Measurements from ENCODE around the gene ERCC6. TPM values are rescaled to one million over a fixed set of nuclear protein-coding genes. Genes with fewer than 3 reads are reported as not detected.

ERCC6 gene
- total RNA-seq, result 10 to 100 TPM; 20.5 to 20.6 TPM

GRCh38 chr10:49538381-49539319 is at the start of gene ERCC6:
Gene ERCC6 (minus strand): TSS chr10:49539121.
- ChIA-PET POLR2A (interaction anchor here (0.9 to 2.2 kb wide), 13 partner anchors 9 to 111 kb away, joined by 3 to 22 read pairs (median 3); no protein-coding TSS in a partner anchor), CTCF (interaction anchor here (0.6 to 2.5 kb wide), 16 partner anchors 9 to 882 kb away, joined by 3 to 11 read pairs (median 4); no protein-coding TSS in a partner anchor)
- H3K4me3 Mint-ChIP-seq, result peak within 1 kb of the TSS; percentile 90
- ATAC-seq (peak; percentile 98), DNase-seq (peak; percentile 98)
- H3K27me3 Mint-ChIP-seq (ENCODE audit: low read depth), result peaks cover 9% of the 10 kb centered on the region
- peak within 1 kb of the TSS; percentile 91 for H3K27ac Mint-ChIP-seq
- peaks cover 41% of the 10 kb centered on the region for H3K4me1 Mint-ChIP-seq (ENCODE audit: low read depth)
- H3K9me3 Mint-ChIP-seq (ENCODE audit: insufficient read depth), result peaks cover under 1% of the 10 kb centered on the region
- H3K36me3 Mint-ChIP-seq (ENCODE audit: low read depth), result peaks cover 13% of the 10 kb centered on the region

GRCh38 chr10:49587981-49588380 is 49.1 kb upstream of the ERCC6 start:
- ChIA-PET POLR2A (no interaction called here), CTCF (no interaction called here)
- ATAC-seq (no peak), DNase-seq (no peak)
- H3K4me1 Mint-ChIP-seq (ENCODE audit: low read depth), result no peaks in the 10 kb centered on the region
- no peak overlapping the region for H3K27ac Mint-ChIP-seq
- no peaks in the 10 kb centered on the region for H3K36me3 Mint-ChIP-seq (ENCODE audit: low read depth)
- H3K4me3 Mint-ChIP-seq, result no peak overlapping the region
- no peaks in the 10 kb centered on the region for H3K9me3 Mint-ChIP-seq (ENCODE audit: insufficient read depth)
- peaks cover 22% of the 10 kb centered on the region for H3K27me3 Mint-ChIP-seq (ENCODE audit: low read depth)

GRCh38 chr10:49585387-49585786 is 46.5 kb upstream of the ERCC6 start:
- H3K4me1 Mint-ChIP-seq (ENCODE audit: low read depth), result peaks cover 6% of the 10 kb centered on the region
- H3K4me3 Mint-ChIP-seq, result no peak overlapping the region
- no peak overlapping the region for H3K27ac Mint-ChIP-seq
- POLR2A ChIA-PET, result no interaction called here
- H3K27me3 Mint-ChIP-seq (ENCODE audit: low read depth), result peaks cover 16% of the 10 kb centered on the region
- H3K36me3 Mint-ChIP-seq (ENCODE audit: low read depth), result no peaks in the 10 kb centered on the region
- no peak for DNase-seq
- no peaks in the 10 kb centered on the region for H3K9me3 Mint-ChIP-seq (ENCODE audit: insufficient read depth)
- no peak for ATAC-seq
- CTCF ChIA-PET, result interaction anchor here (1.8 kb wide), 1 partner anchor 10 kb away, joined by 5 read pairs; no protein-coding TSS in a partner anchor

DNA sequence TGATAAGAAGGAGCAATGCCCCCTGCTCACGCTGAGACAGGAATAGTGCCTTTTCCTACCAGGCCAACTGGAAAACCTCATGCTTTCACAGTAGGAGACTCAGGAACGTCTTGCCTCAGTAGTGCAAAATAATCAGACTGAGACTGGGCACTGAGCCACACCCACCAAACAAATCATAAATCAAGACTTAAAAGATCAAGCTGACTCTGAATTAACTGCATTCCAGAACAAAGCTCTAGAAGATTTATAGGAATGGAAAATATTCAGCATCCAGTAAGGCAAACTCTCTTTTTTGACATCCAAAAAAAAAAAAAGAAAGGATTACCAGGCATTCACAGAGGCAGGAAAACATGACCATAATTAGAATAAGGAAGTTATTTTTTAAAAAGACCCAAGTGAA is 40.7 kb upstream of the ERCC6 start:
- ATAC-seq (no peak), DNase-seq (no peak)
- H3K9me3 Mint-ChIP-seq (ENCODE audit: insufficient read depth), result no peaks in the 10 kb centered on the region
- peaks cover 12% of the 10 kb centered on the region for H3K27me3 Mint-ChIP-seq (ENCODE audit: low read depth)
- POLR2A ChIA-PET, result interaction anchor here (1.4 kb wide), 1 partner anchor 11 kb away, joined by 3 read pairs; no protein-coding TSS in a partner anchor
- H3K4me3 Mint-ChIP-seq, result no peak overlapping the region
- H3K36me3 Mint-ChIP-seq (ENCODE audit: low read depth), result no peaks in the 10 kb centered on the region
- H3K4me1 Mint-ChIP-seq (ENCODE audit: low read depth), result peaks cover 6% of the 10 kb centered on the region
- H3K27ac Mint-ChIP-seq, result no peak overlapping the region
- CTCF ChIA-PET, result interaction anchor here (1.2 kb wide), 1 partner anchor 13 kb away, joined by 6 read pairs; no protein-coding TSS in a partner anchor

DNA sequence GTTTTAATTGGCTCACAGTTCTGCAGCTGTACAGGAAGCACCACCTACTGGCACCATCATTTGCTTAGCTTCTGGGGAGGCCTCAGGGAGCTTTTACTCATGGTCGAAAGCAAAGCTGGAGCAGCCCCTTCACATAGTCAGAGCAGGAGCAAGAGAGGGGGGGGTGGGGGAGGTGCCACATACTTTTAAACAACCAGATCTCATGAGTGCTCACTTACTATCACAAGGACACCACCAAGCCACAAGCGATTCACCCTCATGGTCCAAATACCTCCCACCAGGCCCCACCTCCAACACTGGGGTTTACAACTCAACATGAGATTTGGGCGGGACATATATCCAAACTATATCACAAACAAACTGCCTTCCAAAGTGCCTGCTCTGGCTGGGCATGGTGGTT is 39.5 kb upstream of the ERCC6 start:
- no peak overlapping the region for H3K27ac Mint-ChIP-seq
- peaks cover 6% of the 10 kb centered on the region for H3K4me1 Mint-ChIP-seq (ENCODE audit: low read depth)
- no peaks in the 10 kb centered on the region for H3K9me3 Mint-ChIP-seq (ENCODE audit: insufficient read depth)
- ATAC-seq (no peak), DNase-seq (no peak)
- H3K36me3 Mint-ChIP-seq (ENCODE audit: low read depth), result no peaks in the 10 kb centered on the region
- peaks cover 11% of the 10 kb centered on the region for H3K27me3 Mint-ChIP-seq (ENCODE audit: low read depth)
- no peak overlapping the region for H3K4me3 Mint-ChIP-seq
- CTCF ChIA-PET, result interaction anchor here (2.1 kb wide), 1 partner anchor 15 kb away, joined by 8 read pairs; no protein-coding TSS in a partner anchor
- POLR2A ChIA-PET, result no interaction called here

GRCh38 chr10:49577182-49577925 is 38.4 kb upstream of the ERCC6 start:
- ChIA-PET CTCF (interaction anchor here (1.0 to 2.1 kb wide), 2 partner anchors 16 to 17 kb away, joined by 3 to 8 read pairs; no protein-coding TSS in a partner anchor), POLR2A (interaction anchor here (1.1 kb wide), 1 partner anchor 10 kb away, joined by 3 read pairs; no protein-coding TSS in a partner anchor)
- Mint-ChIP-seq H3K27ac (no peak overlapping the region), H3K27me3 (ENCODE audit: low read depth) (peaks cover 7% of the 10 kb centered on the region), H3K36me3 (ENCODE audit: low read depth) (no peaks in the 10 kb centered on the region), H3K4me3 (no peak overlapping the region), H3K4me1 (ENCODE audit: low read depth) (peaks cover 9% of the 10 kb centered on the region), H3K9me3 (ENCODE audit: insufficient read depth) (no peaks in the 10 kb centered on the region)
- DNase-seq (no peak), ATAC-seq (no peak)

- no peak for ATAC-seq
- Mint-ChIP-seq H3K9me3 (ENCODE audit: insufficient read depth) (no peaks in the 10 kb centered on the region), H3K27me3 (ENCODE audit: low read depth) (peaks cover 9% of the 10 kb centered on the region), H3K27ac (no peak overlapping the region), H3K4me1 (ENCODE audit: low read depth) (peaks cover 16% of the 10 kb centered on the region), H3K36me3 (ENCODE audit: low read depth) (no peaks in the 10 kb centered on the region), H3K4me3 (no peak overlapping the region)
- ChIA-PET POLR2A (no interaction called here), CTCF (interaction anchor here (3.6 kb wide), 1 partner anchor 18 kb away, joined by 11 read pairs; no protein-coding TSS in a partner anchor)
- no peak for DNase-seq
Observed at GRCh38 chr10:49575489-49576072, 36.7 kb upstream of the ERCC6 start.

DNA sequence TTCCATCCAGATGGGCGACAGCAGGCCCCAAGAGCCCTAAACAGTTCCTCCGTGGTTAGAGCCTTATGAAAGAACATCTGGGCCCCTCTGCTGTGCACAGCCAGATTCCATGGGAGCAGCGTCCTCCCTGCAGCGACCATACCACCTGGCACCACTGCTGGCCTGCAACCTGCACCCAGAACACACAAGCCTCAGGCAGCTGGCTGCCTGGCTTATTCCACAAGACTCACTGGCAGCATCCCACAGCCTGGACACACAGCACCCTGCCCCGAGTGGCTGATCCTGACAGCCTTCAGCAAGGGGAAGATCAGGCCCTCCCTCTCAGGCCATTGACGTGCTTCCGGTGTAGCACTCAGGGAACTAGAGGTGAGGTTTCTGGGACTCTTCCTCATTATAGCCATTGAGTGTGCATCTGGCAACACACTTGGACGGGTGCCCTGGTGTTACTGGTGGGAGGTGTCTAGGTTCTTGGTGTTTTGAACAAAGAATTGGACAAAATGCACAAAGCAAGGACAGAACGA is 33.7 kb upstream of the ERCC6 start:
- no peak overlapping the region for H3K27ac Mint-ChIP-seq
- H3K4me1 Mint-ChIP-seq (ENCODE audit: low read depth), result peaks cover 38% of the 10 kb centered on the region
- no peak for ATAC-seq
- POLR2A ChIA-PET, result no interaction called here
- no peak overlapping the region for H3K4me3 Mint-ChIP-seq
- no peak for DNase-seq
- peaks cover 2% of the 10 kb centered on the region for H3K36me3 Mint-ChIP-seq (ENCODE audit: low read depth)
- no peaks in the 10 kb centered on the region for H3K9me3 Mint-ChIP-seq (ENCODE audit: insufficient read depth)
- peaks cover 4% of the 10 kb centered on the region for H3K27me3 Mint-ChIP-seq (ENCODE audit: low read depth)
- CTCF ChIA-PET, result interaction anchor here (2.7 kb wide), 1 partner anchor 20 kb away, joined by 9 read pairs; no protein-coding TSS in a partner anchor

GRCh38 chr10:49571388-49571787 is 32.5 kb upstream of the ERCC6 start:
- DNase-seq (no peak), ATAC-seq (no peak)
- peaks cover 38% of the 10 kb centered on the region for H3K4me1 Mint-ChIP-seq (ENCODE audit: low read depth)
- H3K4me3 Mint-ChIP-seq, result no peak overlapping the region
- H3K27ac Mint-ChIP-seq, result no peak overlapping the region
- ChIA-PET POLR2A (interaction anchor here (1.5 kb wide), 1 partner anchor 32 kb away, joined by 6 read pairs; the partner anchor contains the start of gene ERCC6), CTCF (interaction anchor here (2.7 kb wide), 1 partner anchor 22 kb away, joined by 9 read pairs; no protein-coding TSS in a partner anchor)
- peaks cover 4% of the 10 kb centered on the region for H3K27me3 Mint-ChIP-seq (ENCODE audit: low read depth)
- peaks cover 2% of the 10 kb centered on the region for H3K36me3 Mint-ChIP-seq (ENCODE audit: low read depth)
- H3K9me3 Mint-ChIP-seq (ENCODE audit: insufficient read depth), result no peaks in the 10 kb centered on the region

DNA sequence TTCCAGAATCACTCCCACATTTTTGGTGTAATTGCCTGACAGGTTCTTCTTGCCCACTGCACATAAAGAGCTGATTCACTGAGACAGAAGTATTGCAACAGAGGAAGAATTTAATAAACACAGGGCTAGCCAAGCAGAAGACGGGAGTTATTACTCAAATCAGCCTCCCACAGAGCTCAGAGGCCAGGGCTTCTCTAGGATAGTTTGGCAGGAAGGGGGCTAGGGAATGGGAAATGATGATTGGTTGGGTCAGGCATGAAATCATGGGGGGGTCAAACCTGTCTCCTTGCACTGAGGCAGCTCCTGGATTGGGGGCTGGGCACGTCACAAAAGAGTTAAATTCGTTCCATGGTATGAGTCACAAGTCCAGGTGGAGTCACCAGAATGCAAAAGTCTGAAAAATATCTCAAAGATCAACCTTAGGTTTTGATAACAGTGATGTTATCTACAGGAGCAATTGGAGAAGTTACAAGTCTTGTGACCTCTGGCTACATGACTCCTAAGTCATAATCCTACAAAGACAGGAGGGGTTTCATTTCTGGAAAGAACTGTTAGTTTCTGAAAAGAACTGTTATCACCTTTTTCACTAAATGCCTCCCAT is 30.2 kb upstream of the ERCC6 start:
- no peak for ATAC-seq
- peaks cover 38% of the 10 kb centered on the region for H3K4me1 Mint-ChIP-seq (ENCODE audit: low read depth)

More for the DNA sequence above, 30.2 kb upstream of the ERCC6 start:
- Mint-ChIP-seq H3K27me3 (ENCODE audit: low read depth) (peaks cover 5% of the 10 kb centered on the region), H3K36me3 (ENCODE audit: low read depth) (peaks cover 2% of the 10 kb centered on the region), H3K9me3 (ENCODE audit: insufficient read depth) (no peaks in the 10 kb centered on the region), H3K27ac (no peak overlapping the region), H3K4me3 (no peak overlapping the region)
- POLR2A ChIA-PET, result interaction anchor here (1.2 to 2.5 kb wide), 2 partner anchors 11 to 30 kb away, joined by 3 to 22 read pairs; partner anchors contain the start of gene ERCC6
- no peak for DNase-seq
- CTCF ChIA-PET, result interaction anchor here (1.4 to 3.2 kb wide), 2 partner anchors 24 to 30 kb away, joined by 6 to 11 read pairs; partner anchors contain the start of gene ERCC6

All from activated CD8-positive, alpha-beta T cell treated with anti-CD3 and anti-CD28 coated beads, Interleukin-2, amount 10 ng/mL, durations not matched to agents 7 days and 5 days (primary cell).